Fibroblast of lung (primary cell): ENCODE measurements around the gene FRY. TPM values are rescaled to one million over a fixed set of nuclear protein-coding genes. Genes with fewer than 3 reads are reported as not detected.

Experiments used
- DNase-seq, 2 donors: peaks; one replicate each; pipeline versions ENCODE4 v3.0.0 to v3.0.0-alpha.2; 2010; ENCODE audit warnings: low read depth in 2 of 2
- H2AFZ ChIP-seq: 2 replicates; pipeline ENCODE4 v1.5.1; 2012; ENCODE audit warnings: low read length, control low read depth, inconsistent platforms
- H3K27ac ChIP-seq: 2 replicates; pipeline ENCODE4 v1.5.1; 2011; ENCODE audit warnings: low read length, control low read depth; ENCODE audit not compliant: insufficient read depth
- H3K27me3 ChIP-seq: 2 replicates; pipeline ENCODE4 v1.5.1; 2011; ENCODE audit warnings: mild to moderate bottlenecking, low read length; ENCODE audit not compliant: control insufficient read depth, insufficient read depth
- H3K36me3 ChIP-seq: 2 replicates; pipeline ENCODE4 v1.5.1; 2011; ENCODE audit warnings: low read length; ENCODE audit not compliant: control insufficient read depth, insufficient read depth
- H3K4me1 ChIP-seq: 2 replicates; pipeline ENCODE4 v1.5.1; 2011; ENCODE audit warnings: low read length; ENCODE audit not compliant: control insufficient read depth, insufficient read depth; ENCODE audit errors: extremely low read depth
- H3K4me2 ChIP-seq: 2 replicates; pipeline ENCODE4 v1.5.1; 2011; ENCODE audit warnings: low read length, control low read depth; ENCODE audit not compliant: insufficient read depth; ENCODE audit errors: extremely low read depth
- H3K4me3 ChIP-seq, 4 experiments: fragments of 200-600 bp in 1 of 4; sonication (generic) in 1 of 4; replicated peaks in 1 of 4; 2 replicates each; pipeline ENCODE4 v1.5.1; 2011 to 2016; ENCODE audit warnings: low read length in 4 of 4, low read depth in 3 of 4, mild to moderate bottlenecking in 3 of 4, control low read depth in 2 of 4, inconsistent platforms in 1 of 4, mixed read lengths in 1 of 4; ENCODE audit not compliant: insufficient read depth in 1 of 4; ENCODE audit errors: control extremely low read depth in 1 of 4
- H3K79me2 ChIP-seq: 2 replicates; pipeline ENCODE4 v1.5.1; 2012; ENCODE audit warnings: mild to moderate bottlenecking, low read length, inconsistent platforms; ENCODE audit not compliant: control insufficient read depth, insufficient read depth
- H3K9ac ChIP-seq: 2 replicates; pipeline ENCODE4 v1.5.1; 2011; ENCODE audit warnings: mild to moderate bottlenecking, low read length, control low read depth; ENCODE audit not compliant: insufficient read depth
- H3K9me3 ChIP-seq: 2 replicates; pipeline ENCODE4 v1.5.1; 2012; ENCODE audit warnings: low read depth, low read length; ENCODE audit not compliant: control insufficient read depth, insufficient read depth
- H4K20me1 ChIP-seq: 2 replicates; pipeline ENCODE4 v1.5.1; 2011; ENCODE audit warnings: low read length; ENCODE audit not compliant: control insufficient read depth, insufficient read depth; ENCODE audit errors: extremely low read depth
- CTCF ChIP-seq, 2 donors: IDR thresholded peaks in 1 of 2; conservative IDR thresholded peaks in 1 of 2; 1 replicate in 1 of 2; 2 replicates in 1 of 2; pipeline ENCODE4 v1.5.1; 2011 to 2012; ENCODE audit warnings: low read length in 2 of 2, control low read depth in 1 of 2, inconsistent platforms in 1 of 2, low read depth in 1 of 2, mild to moderate bottlenecking in 1 of 2
- EZH2 ChIP-seq: IDR thresholded peaks from 2 replicates; pipeline ENCODE4 v1.5.1; 2012; ENCODE audit warnings: low read length, control low read depth, mild to moderate bottlenecking; ENCODE audit errors: missing control alignments
- polyA plus RNA-seq, 2 donors: library from polyadenylated mRNA; depleted of rRNA in 1 of 2; stranded (reverse) in 1 of 2; unstranded in 1 of 2; fragments of >200 nt; gene quantifications; 2 replicates each; pipeline ENCODE4 v1.2.1, GENCODE V29; 2011 to 2012; ENCODE audit warnings: missing spikeins in 1 of 2
- total RNA-seq: library from RNA; depleted of rRNA; stranded (reverse); fragments of >200 nt; gene quantifications from 2 replicates; pipeline ENCODE4 v1.2.1, GENCODE V29; 2014

FRY gene
- total and polyA plus RNA-seq, 2 donors (not counting 1 experiment from before 2014, with no cell fraction given), result 8.8 to 18.3 TPM

- Histone ChIP-seq H3K36me3 (peaks cover 2% of the 10 kb centered on the region), H3K9me3 (no peaks in the 10 kb centered on the region), H2AFZ (no peak overlapping the region), H3K4me3 (no peak overlapping the region), H3K4me1 (no peaks in the 10 kb centered on the region), H3K9ac (no peak overlapping the region), H3K27me3 (no peaks in the 10 kb centered on the region), H3K79me2 (no peaks in the 10 kb centered on the region), H4K20me1 (no peaks in the 10 kb centered on the region), H3K27ac (no peak overlapping the region), H3K4me2 (no peak overlapping the region)
- no peak for DNase-seq
- TF ChIP-seq CTCF (conservative IDR thresholded peaks at IDR 0.05 in 1 of 2, IDR thresholded peaks at IDR 0.05 in 1 of 2; ENCODE audit: low read depth in 1 of 2, low read length in 2 of 2) (no peak), EZH2 (no peak)
Measured at GRCh38 chr13:32248801-32249200, 217.2 kb downstream of the FRY start.

DNA sequence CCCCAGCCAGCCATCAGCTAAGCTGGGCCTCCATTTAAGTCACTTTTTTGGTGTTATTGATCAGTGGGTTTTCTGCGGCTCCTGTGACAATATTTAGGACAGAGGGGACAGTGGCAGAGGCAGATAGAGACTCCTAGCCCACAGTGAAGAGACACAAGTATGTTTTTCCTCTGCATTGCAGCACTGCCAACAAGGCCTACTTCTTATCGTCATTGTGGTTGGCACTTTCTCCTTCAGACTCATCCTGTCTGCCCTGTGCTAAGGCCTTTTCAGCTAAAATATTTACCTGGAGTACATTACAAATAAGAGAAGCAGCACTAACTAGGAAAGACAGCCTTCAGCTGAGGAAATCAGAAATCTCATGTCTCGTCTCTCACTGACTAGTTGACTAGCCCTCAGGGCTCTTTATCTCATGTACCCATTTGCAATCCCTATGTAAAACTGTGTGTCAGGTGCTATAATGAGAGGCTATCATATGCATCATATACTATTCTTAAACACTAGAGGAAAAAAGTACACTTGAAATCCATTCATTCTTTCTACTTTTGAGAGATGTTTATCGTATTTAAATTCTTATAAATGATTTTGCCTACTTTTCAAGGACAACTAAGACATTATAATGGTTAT is 221.4 kb downstream of the FRY start:
- no peak overlapping the region for H3K4me2 ChIP-seq
- no peaks in the 10 kb centered on the region for H3K27me3 ChIP-seq
- no peaks in the 10 kb centered on the region for H3K9me3 ChIP-seq
- H3K79me2 ChIP-seq, result no peaks in the 10 kb centered on the region
- TF ChIP-seq EZH2, result no peak
- H3K36me3 ChIP-seq, result peaks cover 2% of the 10 kb centered on the region
- H2AFZ ChIP-seq, result no peak overlapping the region
- no peak for DNase-seq
- H3K9ac ChIP-seq, result no peak overlapping the region
- no peaks in the 10 kb centered on the region for H4K20me1 ChIP-seq
- H3K27ac ChIP-seq, result no peak overlapping the region
- H3K4me3 ChIP-seq, result no peak overlapping the region
- no peaks in the 10 kb centered on the region for H3K4me1 ChIP-seq

- Histone ChIP-seq H3K27me3 (no peaks in the 10 kb centered on the region), H3K4me3 (no peak overlapping the region), H3K79me2 (no peaks in the 10 kb centered on the region), H3K27ac (no peak overlapping the region), H3K9ac (no peak overlapping the region), H4K20me1 (no peaks in the 10 kb centered on the region), H3K9me3 (no peaks in the 10 kb centered on the region), H3K4me2 (no peak overlapping the region), H3K36me3 (peaks cover 2% of the 10 kb centered on the region), H3K4me1 (no peaks in the 10 kb centered on the region), H2AFZ (no peak overlapping the region)
- TF ChIP-seq CTCF (conservative IDR thresholded peaks at IDR 0.05 in 1 of 2, IDR thresholded peaks at IDR 0.05 in 1 of 2; ENCODE audit: low read depth in 1 of 2, low read length in 2 of 2) (no peak), EZH2 (no peak)
- DNase-seq, result no peak
Measured at GRCh38 chr13:32253911-32254399, 222.4 kb downstream of the FRY start.
